ENCODE measurements around the gene TBXAS1.

GRCh38 chr7:140036224-140036962 lies 207.3 kb downstream of the TBXAS1 start:
- TF ChIP-seq POLR2A (IDR thresholded peaks at IDR 0.05; ENCODE audit: low read length) (no peak), GATA1 (IDR thresholded peaks at IDR 0.05; ENCODE audit: low read depth, low read length) (no peak)

All from erythroblast (primary cell).